Measurements from ENCODE around the gene LGALS1.
"Not testable (repeated sequence)": the region's sequence is repeated elsewhere in the genome, so short reads cannot be mapped to it uniquely, and the experiment has no call there.

LGALS1 gene

GRCh38 chr22:37692627-37693285 lies 17.3 kb downstream of the LGALS1 start:
- Mint-ChIP-seq H3K4me3 (no peak overlapping the region), H3K36me3 (peaks cover 34% of the 10 kb centered on the region), H3K27me3 (no peaks in the 10 kb centered on the region), H3K9me3 (no peaks in the 10 kb centered on the region), H3K27ac (no peak overlapping the region), H3K4me1 (peaks cover 23% of the 10 kb centered on the region)
- CTCF ChIA-PET = interaction anchor here (1.3 to 1.8 kb wide), 2 partner anchors 11 to 50 kb away, joined by 5 to 6 read pairs; no protein-coding TSS in a partner anchor
- DNase-seq = no peak

DNA sequence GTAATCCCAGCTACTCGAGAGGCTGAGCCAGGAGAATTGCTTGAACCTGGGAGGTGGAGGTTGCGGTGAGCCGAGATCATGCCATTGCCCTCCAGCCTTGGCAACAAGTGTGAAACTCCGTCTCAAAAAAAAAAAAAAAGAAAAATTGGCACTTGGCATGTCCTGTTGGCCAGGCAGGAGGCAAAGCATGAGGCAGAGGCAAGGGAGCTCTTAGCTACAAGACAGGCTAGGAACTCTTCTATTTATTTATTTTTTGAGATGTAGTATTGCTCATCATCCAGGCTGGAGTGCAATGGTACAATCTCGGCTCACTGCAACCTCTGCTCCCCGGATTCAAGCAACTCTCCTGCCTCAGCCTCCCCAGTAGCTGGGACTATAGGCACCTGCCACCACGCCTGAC lies 18.7 kb downstream of the LGALS1 start:
- H3K27me3 Mint-ChIP-seq, DNase-seq, H3K27ac Mint-ChIP-seq, H3K9me3 Mint-ChIP-seq, H3K4me3 Mint-ChIP-seq: not testable (repeated sequence)
- Mint-ChIP-seq H3K36me3 (peaks cover 25% of the 10 kb centered on the region), H3K4me1 (peaks cover 15% of the 10 kb centered on the region)
- CTCF ChIA-PET = interaction anchor here (0.6 to 3.0 kb wide), 2 partner anchors 51 to 1249 kb away, joined by 3 to 10 read pairs; no protein-coding TSS in a partner anchor

GRCh38 chr22:37696260-37696656 lies 20.8 kb downstream of the LGALS1 start:
- Mint-ChIP-seq H3K4me1 (peaks cover 15% of the 10 kb centered on the region), H3K36me3 (peaks cover 13% of the 10 kb centered on the region), H3K4me3 (peak overlapping the region; percentile 46), H3K27ac (peak overlapping the region; percentile 67)
- CTCF ChIA-PET = interaction anchor here (1.3 to 3.0 kb wide), 4 partner anchors 10 to 64 kb away, joined by 3 to 10 read pairs (median 5); partner anchors contain the start of gene NOL12
- not testable (repeated sequence) for H3K9me3 Mint-ChIP-seq, H3K27me3 Mint-ChIP-seq, DNase-seq

GRCh38 chr22:37696657-37697537 lies 21.5 kb downstream of the LGALS1 start, which contains the start of gene TRIOBP:
Gene TRIOBP (plus strand): TSS chr22:37697048. CDS start chr22:37701366, 4,318 bp downstream.
- CTCF ChIA-PET = interaction anchor here (1.3 to 3.0 kb wide), 4 partner anchors 15 to 64 kb away, joined by 4 to 10 read pairs (median 6); no protein-coding TSS in a partner anchor
- Mint-ChIP-seq H3K4me1 (peaks cover 15% of the 10 kb centered on the region), H3K36me3 (peaks cover 9% of the 10 kb centered on the region), H3K9me3 (no peaks in the 10 kb centered on the region), H3K4me3 (peak within 1 kb of the TSS; percentile 71), H3K27ac (peak within 1 kb of the TSS; percentile 67), H3K27me3 (no peaks in the 10 kb centered on the region)
- DNase-seq = peak; percentile 96

DNA sequence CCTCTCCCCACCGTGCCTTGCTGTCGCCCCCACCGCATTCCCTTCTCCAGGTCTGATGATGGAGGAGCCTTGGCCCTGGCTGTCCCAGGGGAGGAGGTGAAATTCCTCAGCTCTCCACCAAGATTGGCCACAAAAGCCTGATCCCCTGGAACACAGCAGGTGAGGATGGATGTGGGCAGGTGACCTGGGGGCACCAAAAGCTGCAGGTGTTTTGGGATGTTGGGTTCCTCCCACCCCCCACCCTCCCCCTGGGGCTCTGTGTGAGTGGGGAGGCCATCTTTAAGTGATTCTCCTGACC lies 22.1 kb downstream of the LGALS1 start:
- no peak for DNase-seq
- H3K36me3 Mint-ChIP-seq = peaks cover 9% of the 10 kb centered on the region
- no peak overlapping the region for H3K4me3 Mint-ChIP-seq
- no peaks in the 10 kb centered on the region for H3K27me3 Mint-ChIP-seq
- no peak overlapping the region for H3K27ac Mint-ChIP-seq
- CTCF ChIA-PET = interaction anchor here (2.0 kb wide), 1 partner anchor 54 kb away, joined by 7 read pairs; no protein-coding TSS in a partner anchor
- no peaks in the 10 kb centered on the region for H3K9me3 Mint-ChIP-seq
- H3K4me1 Mint-ChIP-seq = peaks cover 15% of the 10 kb centered on the region

GRCh38 chr22:37701141-37701786 lies 25.8 kb downstream of the LGALS1 start:
- H3K9me3 Mint-ChIP-seq = no peaks in the 10 kb centered on the region
- H3K27me3 Mint-ChIP-seq = no peaks in the 10 kb centered on the region
- peaks cover 10% of the 10 kb centered on the region for H3K4me1 Mint-ChIP-seq
- no peak overlapping the region for H3K27ac Mint-ChIP-seq
- no peaks in the 10 kb centered on the region for H3K36me3 Mint-ChIP-seq
- H3K4me3 Mint-ChIP-seq = no peak overlapping the region
- DNase-seq = no peak
- CTCF ChIA-PET = no interaction called here

DNA sequence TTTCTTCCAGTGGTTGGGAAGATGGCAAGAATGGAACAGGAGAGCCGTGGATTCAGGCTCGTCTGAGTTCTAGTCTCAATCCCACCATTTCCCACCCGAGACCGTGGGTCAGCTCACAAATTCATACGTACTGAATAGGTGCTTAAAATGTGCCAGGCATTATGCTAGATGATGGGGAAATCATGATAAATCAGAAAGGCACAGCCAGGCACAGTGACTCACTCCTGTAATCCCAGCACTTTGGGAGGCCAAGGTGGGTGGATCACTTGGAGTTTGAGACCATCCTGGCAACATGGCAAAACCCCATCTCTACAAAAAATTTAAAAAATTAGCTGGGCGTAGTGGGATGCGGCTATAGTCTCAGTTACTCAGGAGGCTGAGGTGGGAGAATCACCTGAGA lies 28.5 kb downstream of the LGALS1 start:
- CTCF ChIA-PET = interaction anchor here (0.6 to 2.1 kb wide), 2 partner anchors 14 to 97 kb away, joined by 3 to 6 read pairs; no protein-coding TSS in a partner anchor
- no peaks in the 10 kb centered on the region for H3K36me3 Mint-ChIP-seq
- no peaks in the 10 kb centered on the region for H3K9me3 Mint-ChIP-seq
- H3K4me3 Mint-ChIP-seq = no peak overlapping the region
- no peak for DNase-seq
- no peak overlapping the region for H3K27ac Mint-ChIP-seq
- H3K4me1 Mint-ChIP-seq = no peaks in the 10 kb centered on the region
- H3K27me3 Mint-ChIP-seq = no peaks in the 10 kb centered on the region

DNA sequence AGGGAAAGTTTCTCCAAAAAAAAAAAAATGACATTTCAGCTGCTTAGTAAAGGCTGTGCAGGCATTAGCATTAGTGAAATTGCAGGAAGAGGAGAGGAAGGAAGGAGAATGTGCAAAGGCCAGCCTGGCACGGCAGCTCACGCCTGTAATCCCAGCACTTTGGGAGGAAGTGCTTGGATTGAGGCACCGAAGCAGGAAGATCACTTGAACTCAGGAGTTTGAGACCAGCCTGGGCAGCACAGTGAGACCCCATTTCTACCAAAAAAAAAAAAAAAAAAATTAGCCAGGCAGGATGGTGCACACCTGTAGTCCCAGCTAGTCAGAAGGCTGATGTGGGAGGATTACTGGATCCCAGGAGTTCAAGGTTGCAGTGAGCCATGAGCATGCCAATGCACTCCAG lies 29.2 kb downstream of the LGALS1 start:
- CTCF ChIA-PET = no interaction called here
- H3K4me1 Mint-ChIP-seq = no peaks in the 10 kb centered on the region
- H3K27ac Mint-ChIP-seq = no peak overlapping the region

DNA sequence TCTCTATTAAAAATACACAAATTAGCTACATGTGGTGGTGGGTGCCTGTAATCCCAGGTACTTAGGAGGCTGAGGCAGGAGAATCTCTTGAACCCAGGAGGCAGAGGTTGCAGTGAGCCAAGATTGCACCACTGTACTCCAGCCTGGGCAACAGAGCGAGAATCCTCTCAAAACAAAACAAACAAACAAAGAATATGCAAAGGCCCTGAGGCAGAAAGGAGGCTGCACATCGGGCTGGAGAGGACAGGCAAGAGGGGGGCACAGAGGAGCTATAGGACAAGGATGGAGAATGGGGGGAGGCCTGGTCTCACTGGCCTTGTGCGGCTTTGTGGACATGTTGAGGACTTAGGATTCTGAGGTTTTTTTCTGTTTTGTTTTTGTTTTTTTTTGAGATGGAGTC lies 29.8 kb downstream of the LGALS1 start:
- H3K4me1 Mint-ChIP-seq = no peaks in the 10 kb centered on the region
- no peak overlapping the region for H3K4me3 Mint-ChIP-seq
- DNase-seq = no peak
- no peak overlapping the region for H3K27ac Mint-ChIP-seq
- no peaks in the 10 kb centered on the region for H3K9me3 Mint-ChIP-seq
- CTCF ChIA-PET = no interaction called here
- no peaks in the 10 kb centered on the region for H3K36me3 Mint-ChIP-seq
- no peaks in the 10 kb centered on the region for H3K27me3 Mint-ChIP-seq

More for the DNA sequence above, 29.2 kb downstream of the LGALS1 start:
- Mint-ChIP-seq H3K36me3 (no peaks in the 10 kb centered on the region), H3K27me3 (no peaks in the 10 kb centered on the region), H3K4me3 (no peak overlapping the region), H3K9me3 (no peaks in the 10 kb centered on the region)
- DNase-seq = no peak

GRCh38 chr22:37708580-37709444 lies 33.4 kb downstream of the LGALS1 start:
- Mint-ChIP-seq H3K27me3 (no peaks in the 10 kb centered on the region), H3K4me1 (no peaks in the 10 kb centered on the region), H3K27ac (no peak overlapping the region), H3K9me3 (no peaks in the 10 kb centered on the region), H3K4me3 (no peak overlapping the region), H3K36me3 (no peaks in the 10 kb centered on the region)
- DNase-seq = no peak
- CTCF ChIA-PET = no interaction called here

DNA sequence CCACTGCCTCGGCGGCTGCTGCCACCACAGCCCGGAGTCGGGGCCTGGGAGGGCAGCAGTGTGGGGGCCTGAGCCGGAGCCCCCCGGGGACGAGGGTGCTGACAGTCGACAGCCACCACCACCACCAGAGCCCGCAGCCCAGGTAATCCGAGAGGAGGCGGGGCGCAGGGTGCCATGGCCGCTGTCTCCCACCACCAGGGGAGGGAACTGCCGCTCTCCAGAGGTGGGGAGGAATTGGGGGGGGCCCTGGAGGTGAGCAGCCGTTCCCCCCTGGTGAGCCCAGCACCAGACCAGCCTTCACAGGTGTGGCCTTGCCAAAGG lies 34.0 kb downstream of the LGALS1 start:
- Mint-ChIP-seq H3K27ac (no peak overlapping the region), H3K36me3 (no peaks in the 10 kb centered on the region), H3K9me3 (no peaks in the 10 kb centered on the region), H3K27me3 (no peaks in the 10 kb centered on the region), H3K4me3 (no peak overlapping the region), H3K4me1 (no peaks in the 10 kb centered on the region)
- CTCF ChIA-PET = no interaction called here
- DNase-seq = no peak

- no peaks in the 10 kb centered on the region for H3K27me3 Mint-ChIP-seq
- no peaks in the 10 kb centered on the region for H3K9me3 Mint-ChIP-seq
- DNase-seq = no peak
- CTCF ChIA-PET = no interaction called here
- H3K27ac Mint-ChIP-seq = no peak overlapping the region
- no peaks in the 10 kb centered on the region for H3K36me3 Mint-ChIP-seq
- H3K4me3 Mint-ChIP-seq = no peak overlapping the region
- H3K4me1 Mint-ChIP-seq = no peaks in the 10 kb centered on the region
These were observed 35.2 kb downstream of the LGALS1 start for GRCh38 chr22:37710675-37711074.

GRCh38 chr22:37711490-37711889 lies 36.1 kb downstream of the LGALS1 start:
- Mint-ChIP-seq H3K4me3 (no peak overlapping the region), H3K27ac (no peak overlapping the region), H3K4me1 (no peaks in the 10 kb centered on the region), H3K27me3 (no peaks in the 10 kb centered on the region), H3K9me3 (no peaks in the 10 kb centered on the region), H3K36me3 (no peaks in the 10 kb centered on the region)
- no peak for DNase-seq
- CTCF ChIA-PET = no interaction called here

DNA sequence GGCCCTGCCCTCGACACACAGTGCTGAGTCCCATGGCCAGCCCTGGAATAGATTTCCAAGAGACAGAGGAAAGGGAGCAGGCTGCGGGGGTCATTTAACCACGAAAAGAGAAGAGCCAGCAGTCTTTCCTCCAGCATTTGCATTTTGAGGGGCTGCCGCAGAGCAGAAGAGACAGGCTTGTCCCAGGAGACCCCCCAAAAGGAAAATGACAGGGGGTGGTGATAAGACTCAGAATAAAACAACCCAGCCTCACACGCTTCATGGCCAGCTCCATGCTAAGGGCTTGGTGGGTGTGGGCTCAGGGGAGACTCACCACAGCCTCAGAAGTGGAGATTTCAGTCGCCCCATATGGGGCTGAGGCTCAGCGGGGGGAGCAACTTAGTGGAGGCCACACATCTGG lies 38.3 kb downstream of the LGALS1 start:
- no peak for DNase-seq
- CTCF ChIA-PET = interaction anchor here (0.6 kb wide), 1 partner anchor 965 kb away, joined by 3 read pairs; no protein-coding TSS in a partner anchor
- no peak overlapping the region for H3K27ac Mint-ChIP-seq
- H3K9me3 Mint-ChIP-seq = no peaks in the 10 kb centered on the region
- no peak overlapping the region for H3K4me3 Mint-ChIP-seq
- no peaks in the 10 kb centered on the region for H3K4me1 Mint-ChIP-seq
- H3K27me3 Mint-ChIP-seq = no peaks in the 10 kb centered on the region
- no peaks in the 10 kb centered on the region for H3K36me3 Mint-ChIP-seq

All from activated naive CD4-positive, alpha-beta T cell treated with anti-CD3 and anti-CD28 coated beads, Interleukin-2, amount 10 ng/mL, durations not matched to agents 7 days and 5 days (primary cell).